GM12878 (cell line): ENCODE measurements around the gene EHMT2. TPM values are rescaled to one million over a fixed set of nuclear protein-coding genes. Genes with fewer than 3 reads are reported as not detected.

Source experiments
- ATAC-seq: fragments of 200-7000 bp; cut with Tn5 transposase; 3 replicates; pipeline ENCODE4 v1.9.1; 2020; ENCODE audit warnings: mild to moderate bottlenecking, moderate library complexity
- BruUV-seq: library from RNA; stranded (reverse); fragments of 400-500 nt; replicated peaks from 2 replicates; lab custom pipeline; 2021; lab: Mats Ljungman, UMichigan
- CTCF ChIA-PET: fragments of 300-600 bp; sonication (Branson Sonifier 250); formaldehyde crosslinking; extraction: SDS; loops from one replicate; lab custom pipeline; 2021; ENCODE audit warnings: inconsistent platforms; lab: Yijun Ruan, JAX
- POLR2A ChIA-PET: fragments of 350-600 bp; formaldehyde crosslinking; extraction: SDS; loops from one replicate; lab custom pipeline; 2021; ENCODE audit warnings: inconsistent platforms; lab: Charles Lee
- RAD21 ChIA-PET: fragments of 300-600 bp; sonication (Branson Sonifier 250); formaldehyde crosslinking; loops from one replicate; lab custom pipeline; 2023; ENCODE audit warnings: antibody characterized with exemption; ENCODE audit not compliant: unreplicated experiment; lab: Charles Lee
- SMC1A ChIA-PET: fragments of 300-600 bp; sonication (Branson Sonifier 250); formaldehyde crosslinking; loops from one replicate; lab custom pipeline; 2023; ENCODE audit not compliant: unreplicated experiment, uncharacterized antibody; lab: Charles Lee
- DNase-seq: peaks from one replicate; pipeline ENCODE4 v3.0.0-alpha.2; 2011; ENCODE audit warnings: low read depth, low spot score
- FAIRE-seq: peaks from 3 replicates; lab custom pipeline; 2011; peaks lifted over from hg19 to GRCh38; lab: Jason Lieb, UNC
- H2AFZ ChIP-seq: 2 replicates; pipeline ENCODE4 v1.6.0; 2011; ENCODE audit warnings: low read depth, low read length, control low read depth; ENCODE audit not compliant: control insufficient read depth
- H3K27ac ChIP-seq: 2 replicates; pipeline ENCODE4 v1.5.1; 2011; ENCODE audit warnings: control low read depth; ENCODE audit not compliant: control insufficient read depth, insufficient read depth
- H3K27me3 ChIP-seq, 2 experiments: replicated peaks in 1 of 2; 2 replicates each; pipeline versions ENCODE4 v1.6.0 to v1.6.1; 2011; ENCODE audit warnings: low read length in 1 of 2; ENCODE audit not compliant: control insufficient read depth in 2 of 2, insufficient read depth in 2 of 2
- H3K36me3 ChIP-seq, 2 experiments: 2 replicates each; pipeline ENCODE4 v1.5.1; 2011; ENCODE audit warnings: low read length in 1 of 2; ENCODE audit not compliant: control insufficient read depth in 2 of 2, insufficient read depth in 2 of 2
- H3K4me1 ChIP-seq: 2 replicates; pipeline ENCODE4 v1.6.1; 2011; ENCODE audit warnings: mild to moderate bottlenecking, low read length, moderate library complexity, mixed read lengths; ENCODE audit not compliant: control insufficient read depth, insufficient read depth
- H3K4me2 ChIP-seq: 2 replicates; pipeline ENCODE4 v1.6.0; 2011; ENCODE audit warnings: control low read depth; ENCODE audit not compliant: control insufficient read depth, insufficient read depth
- H3K4me3 ChIP-seq: fragments of 200-600 bp; sonication (generic); 2 replicates; pipeline ENCODE4 v1.5.1; 2016
- H3K79me2 ChIP-seq: 2 replicates; pipeline ENCODE4 v1.6.0; 2011; ENCODE audit warnings: low read length; ENCODE audit not compliant: control insufficient read depth, insufficient read depth
- H3K9ac ChIP-seq: 2 replicates; pipeline ENCODE4 v1.8.0; 2011; ENCODE audit warnings: low read length, control low read depth, mixed read lengths; ENCODE audit not compliant: control insufficient read depth, insufficient read depth
- H3K9me3 ChIP-seq: replicated peaks from 3 replicates; pipeline ENCODE4 v1.5.1; 2011; ENCODE audit warnings: mild to moderate bottlenecking, low read length; ENCODE audit not compliant: control insufficient read depth, insufficient read depth
- H4K20me1 ChIP-seq: 2 replicates; pipeline ENCODE4 v1.6.0; 2011; ENCODE audit not compliant: control insufficient read depth, insufficient read depth
- CBFB ChIP-seq: IDR thresholded peaks from 2 replicates; pipeline ENCODE4 v1.6.1; 2016; ENCODE audit warnings: antibody characterized with exemption, low read depth
- E2F4 ChIP-seq: IDR thresholded peaks from 2 replicates; pipeline ENCODE4 v1.6.1; 2012; ENCODE audit warnings: low read depth, low read length, improper control_type of control experiment
- EGR1 ChIP-seq, 2 experiments: IDR thresholded peaks; 1 replicate in 1 of 2; 2 replicates in 1 of 2; pipeline ENCODE4 v1.6.1; 2011 to 2012; ENCODE audit warnings: low read depth in 2 of 2, low read length in 2 of 2, borderline replicate concordance in 1 of 2, mild to moderate bottlenecking in 1 of 2, moderate library complexity in 1 of 2
- JUNB ChIP-seq: IDR thresholded peaks from 2 replicates; pipeline ENCODE4 v1.6.1; 2016; ENCODE audit warnings: antibody characterized with exemption, mild to moderate bottlenecking
- MYB ChIP-seq: fragments of 150-350 bp; IDR thresholded peaks from 2 replicates; pipeline ENCODE4 v1.6.1; 2014; ENCODE audit warnings: mild to moderate bottlenecking, low read depth, low read length, borderline replicate concordance
- NKRF ChIP-seq: fragments of 450-650 bp; conservative IDR thresholded peaks from 2 replicates; pipeline ENCODE4 v1.6.1; 2017; ENCODE audit warnings: mild to moderate bottlenecking, moderate library complexity
- RFX5 ChIP-seq: IDR thresholded peaks from 2 replicates; pipeline ENCODE4 v1.6.1; 2011; ENCODE audit warnings: low read depth, low read length, improper control_type of control experiment
- SIX5 ChIP-seq: IDR thresholded peaks from 2 replicates; pipeline ENCODE4 v1.6.1; 2011; ENCODE audit warnings: mild to moderate bottlenecking, low read depth, low read length, moderate library complexity; ENCODE audit not compliant: severe bottlenecking
- STAT3 ChIP-seq: IDR thresholded peaks from 2 replicates; pipeline ENCODE4 v1.6.1; 2011; ENCODE audit warnings: low read depth, low read length, improper control_type of control experiment
- TARDBP ChIP-seq: IDR thresholded peaks from 2 replicates; pipeline ENCODE4 v1.6.1; 2016; ENCODE audit warnings: borderline replicate concordance
- YY1 ChIP-seq: IDR thresholded peaks from 2 replicates; pipeline ENCODE4 v1.6.1; 2011; ENCODE audit warnings: low read depth, mild to moderate bottlenecking, low read length
- ZSCAN29 ChIP-seq: fragments of 450-650 bp; IDR thresholded peaks from 2 replicates; pipeline ENCODE4 v1.6.1; 2017; ENCODE audit warnings: mild to moderate bottlenecking, moderate library complexity
- WGBS: methylation state at CpG from one replicate; pipeline ENCODE4 v1.1.6; 2016; ENCODE audit warnings: low lambda C conversion rate; ENCODE audit not compliant: insufficient replicate concordance, insufficient coverage; ENCODE audit errors: missing lambda C conversion rate; 5-methylcytosine and 5-hydroxymethylcytosine counted together
- in situ Hi-C: fragments of 300-500 bp; cut with MboI; formaldehyde crosslinking; loops from 9 replicates; pipeline ENCODE4 v1.14.3; 2018; ENCODE audit warnings: mixed read lengths
- intact Hi-C: fragments of 100-400 bp; cut with micrococcal nuclease; formaldehyde crosslinking; loops from one replicate; pipeline ENCODE4 v1.14.2; 2022; ENCODE audit not compliant: unreplicated experiment
- polyA plus RNA-seq, 11 experiments: library from polyadenylated mRNA; depleted of rRNA in 4 of 11; unstranded in 6 of 11; stranded (reverse) in 5 of 11; fragments of >200 nt; fragmentation: Nextera tagmentation in 4 of 11; fragmentation: Illumina TruSeq in 1 of 11; extraction: Ambion mirVana in 4 of 11; extraction: Trizol in 1 of 11; gene quantifications; 1 replicate in 1 of 11; 2 replicates in 10 of 11; pipeline versions ENCODE4 v1.2.1 to v1.2.3, GENCODE V29; 2011 to 2016; ENCODE audit warnings: inconsistent platforms in 2 of 11, missing spikeins in 2 of 11, low read depth in 1 of 11
- total RNA-seq, 4 experiments: library from RNA; depleted of rRNA in 3 of 4; stranded (reverse); fragments of >200 nt in 3 of 4; fragmentation: Illumina TruSeq in 1 of 4; extraction: Trizol in 1 of 4; gene quantifications; 2 replicates each; pipeline versions ENCODE4 v1.2.1 to v1.2.3, GENCODE V29; 2013 to 2021
- TF ChIP-seq, protein P1 (sequence below): IDR thresholded peaks from 2 replicates; pipeline ENCODE4 v1.6.1; 2011; ENCODE audit warnings: mild to moderate bottlenecking, low read depth, low read length, moderate library complexity; ENCODE audit not compliant: insufficient replicate concordance
- TF ChIP-seq, protein P2 (sequence below): fragments of 150-350 bp; IDR thresholded peaks from 2 replicates; pipeline ENCODE4 v1.6.1; 2014; ENCODE audit warnings: mild to moderate bottlenecking, low read depth, low read length

Gene EHMT2
- total and polyA plus RNA-seq, 10 of the 15 experiments (the other 5 are each of a cell fraction or from before 2014, with no cell fraction given) = 1.7 to 53.2 (median 36.3) TPM

DNA sequence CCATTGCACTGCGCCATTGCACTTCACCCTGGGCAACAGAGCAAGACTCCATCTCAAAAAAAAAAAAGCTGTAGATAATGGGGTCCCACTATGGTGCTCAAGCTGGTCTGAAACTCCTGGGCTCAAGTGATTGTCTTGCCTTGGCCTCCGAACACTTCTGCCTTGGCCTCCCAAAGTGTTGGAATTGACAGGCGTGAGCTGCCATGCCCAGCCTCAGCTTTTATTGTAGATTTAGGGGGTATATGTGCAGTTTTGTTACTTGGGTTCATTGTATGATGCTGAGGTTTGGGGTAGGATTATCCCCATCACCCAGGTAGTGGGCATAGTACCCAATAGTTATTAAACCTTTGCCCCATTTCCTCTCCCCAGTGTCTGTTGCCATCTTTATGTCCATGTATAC lies 58.5 kb downstream of the EHMT2 start:
- in situ Hi-C loops = loop anchor here (10.0 kb wide), 1 partner anchor 294 kb away; the partner anchor contains the start of genes ATP6V1G2, DDX39B and NFKBIL1
- no peak overlapping the region for H2AFZ ChIP-seq
- no peaks in the 10 kb centered on the region for H3K27me3 ChIP-seq
- no peak for TF ChIP-seq EGR1 (IDR thresholded peaks at IDR 0.05; ENCODE audit: borderline replicate concordance in 1 of 2, low read depth in 2 of 2, low read length in 2 of 2)
- TF ChIP-seq NKRF = no peak
- TF ChIP-seq RFX5 = no peak
- TF ChIP-seq MYB = no peak
- TF ChIP-seq SIX5 = no peak
- no peak for TF ChIP-seq CBFB
- TF ChIP-seq, protein P1, sequence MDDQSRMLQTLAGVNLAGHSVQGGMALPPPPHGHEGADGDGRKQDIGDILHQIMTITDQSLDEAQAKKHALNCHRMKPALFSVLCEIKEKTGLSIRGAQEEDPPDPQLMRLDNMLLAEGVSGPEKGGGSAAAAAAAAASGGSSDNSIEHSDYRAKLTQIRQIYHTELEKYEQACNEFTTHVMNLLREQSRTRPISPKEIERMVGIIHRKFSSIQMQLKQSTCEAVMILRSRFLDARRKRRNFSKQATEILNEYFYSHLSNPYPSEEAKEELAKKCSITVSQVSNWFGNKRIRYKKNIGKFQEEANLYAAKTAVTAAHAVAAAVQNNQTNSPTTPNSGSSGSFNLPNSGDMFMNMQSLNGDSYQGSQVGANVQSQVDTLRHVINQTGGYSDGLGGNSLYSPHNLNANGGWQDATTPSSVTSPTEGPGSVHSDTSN = no peak
- TF ChIP-seq TARDBP = no peak
- no peak for TF ChIP-seq E2F4
- TF ChIP-seq ZSCAN29 = no peak
- no peak for TF ChIP-seq JUNB
- no peak for TF ChIP-seq YY1
- no peak for TF ChIP-seq STAT3
- TF ChIP-seq, protein P2, sequence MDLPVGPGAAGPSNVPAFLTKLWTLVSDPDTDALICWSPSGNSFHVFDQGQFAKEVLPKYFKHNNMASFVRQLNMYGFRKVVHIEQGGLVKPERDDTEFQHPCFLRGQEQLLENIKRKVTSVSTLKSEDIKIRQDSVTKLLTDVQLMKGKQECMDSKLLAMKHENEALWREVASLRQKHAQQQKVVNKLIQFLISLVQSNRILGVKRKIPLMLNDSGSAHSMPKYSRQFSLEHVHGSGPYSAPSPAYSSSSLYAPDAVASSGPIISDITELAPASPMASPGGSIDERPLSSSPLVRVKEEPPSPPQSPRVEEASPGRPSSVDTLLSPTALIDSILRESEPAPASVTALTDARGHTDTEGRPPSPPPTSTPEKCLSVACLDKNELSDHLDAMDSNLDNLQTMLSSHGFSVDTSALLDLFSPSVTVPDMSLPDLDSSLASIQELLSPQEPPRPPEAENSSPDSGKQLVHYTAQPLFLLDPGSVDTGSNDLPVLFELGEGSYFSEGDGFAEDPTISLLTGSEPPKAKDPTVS = no peak
- peaks cover 13% of the 10 kb centered on the region for H3K4me1 ChIP-seq
- peaks cover 9% of the 10 kb centered on the region for H4K20me1 ChIP-seq
- no peak overlapping the region for H3K27ac ChIP-seq
- H3K9ac ChIP-seq = no peak overlapping the region
- no TSS peak for BruUV-seq
- DNase-seq = no peak
- ATAC-seq = no peak
- H3K4me2 ChIP-seq = peak overlapping the region; percentile 56
- POLR2A ChIA-PET = interaction anchor here (0.6 to 10.9 kb wide), 5 partner anchors 8 to 102 kb away, joined by 3 to 122 read pairs (median 5); partner anchors contain the start of genes CLIC1 and MSH5
- 96% methylated on average over 3 of the region's 3 CpGs for WGBS
- H3K4me3 ChIP-seq = peak overlapping the region; percentile 82; the same call in 1 of the 2 replicates
- SMC1A ChIA-PET = interaction anchor here (0.7 to 2.3 kb wide), 7 partner anchors 14 to 113 kb away, joined by 3 to 13 read pairs (median 4); partner anchors contain the start of gene NEU1
- H3K9me3 ChIP-seq = no peaks in the 10 kb centered on the region
- H3K79me2 ChIP-seq = peaks cover 52% of the 10 kb centered on the region
- FAIRE-seq = no peak
- H3K36me3 ChIP-seq = peaks cover 10 to 24% of the 10 kb centered on the region in 2 experiments
- CTCF ChIA-PET = interaction anchor here (0.8 to 1.5 kb wide), 4 partner anchors 14 to 87 kb away, joined by 3 to 5 read pairs (median 4); no protein-coding TSS in a partner anchor
- RAD21 ChIA-PET = interaction anchor here (0.9 to 1.7 kb wide), 3 partner anchors 8 to 84 kb away, joined by 4 to 7 read pairs (median 4); partner anchors contain the start of gene NEU1
- intact Hi-C loops = no loop called here
